ENCODE data around the gene PRR33. TPM values are rescaled to one million over a fixed set of nuclear protein-coding genes. Genes with fewer than 3 reads are reported as not detected.

PRR33 gene
- total RNA-seq, 1 experiment from 2014 or later: not detected

GRCh38 chr11:1853376-1854131, 38.1 kb downstream of the PRR33 start:
- no peaks in the 10 kb centered on the region for H3K4me1 ChIP-seq (ENCODE audit: insufficient read depth, low read length)
- no peak overlapping the region for H3K4me3 ChIP-seq (ENCODE audit: low read length)
- H3K9ac ChIP-seq (ENCODE audit: low read length): no peak overlapping the region
- H2AFZ ChIP-seq (ENCODE audit: low read length): no peak overlapping the region
- intact Hi-C loops (cut with micrococcal nuclease): no loop called here
- no peak for ATAC-seq
- POLR2A ChIA-PET (ENCODE audit: unreplicated experiment): no interaction called here
- no peak for DNase-seq
- no peaks in the 10 kb centered on the region for H3K79me2 ChIP-seq (ENCODE audit: low read length)
- H3K27ac ChIP-seq (ENCODE audit: low read length): no peak overlapping the region
- H4K20me1 ChIP-seq (ENCODE audit: low read length): no peaks in the 10 kb centered on the region
- no peaks in the 10 kb centered on the region for H3F3A ChIP-seq (ENCODE audit: low read length, unreplicated experiment)
- H3K9me2 ChIP-seq (replicated peaks; ENCODE audit: low read length): no peaks in the 10 kb centered on the region
- H3K27me3 ChIP-seq (ENCODE audit: low read length): no peaks in the 10 kb centered on the region
- H3K36me3 ChIP-seq (ENCODE audit: low read depth, low read length): no peaks in the 10 kb centered on the region
- H3K9me3 ChIP-seq (ENCODE audit: low read length): no peaks in the 10 kb centered on the region
- no peak for TF ChIP-seq EZH2 (IDR thresholded peaks at IDR 0.05; ENCODE audit: low read length, unreplicated experiment)
- no peak for TF ChIP-seq EZH2phosphoT487 (IDR thresholded peaks at IDR 0.05; ENCODE audit: borderline replicate concordance, low read length)
- H3K4me2 ChIP-seq (ENCODE audit: low read length): no peak overlapping the region
- CTCF ChIA-PET: no interaction called here
- no TSS peak for BruUV-seq (replicated peaks)

GRCh38 chr11:1852877-1853276, 38.8 kb downstream of the PRR33 start, which contains the start of gene LSP1:
Gene LSP1 (plus strand): TSS chr11:1853084. CDS start chr11:1853145, 61 bp downstream.
- Histone ChIP-seq H3K36me3 (ENCODE audit: low read depth, low read length) (no peaks in the 10 kb centered on the region), H3K27ac (ENCODE audit: low read length) (no peak within 1 kb of the TSS), H3K9ac (ENCODE audit: low read length) (no peak within 1 kb of the TSS), H3K9me3 (ENCODE audit: low read length) (no peaks in the 10 kb centered on the region), H2AFZ (ENCODE audit: low read length) (no peak within 1 kb of the TSS), H3K9me2 (replicated peaks; ENCODE audit: low read length) (no peaks in the 10 kb centered on the region), H3K79me2 (ENCODE audit: low read length) (no peaks in the 10 kb centered on the region), H4K20me1 (ENCODE audit: low read length) (no peaks in the 10 kb centered on the region), H3F3A (ENCODE audit: low read length, unreplicated experiment) (no peaks in the 10 kb centered on the region), H3K4me1 (ENCODE audit: insufficient read depth, low read length) (no peaks in the 10 kb centered on the region), H3K4me3 (ENCODE audit: low read length) (no peak within 1 kb of the TSS), H3K27me3 (ENCODE audit: low read length) (no peaks in the 10 kb centered on the region), H3K4me2 (ENCODE audit: low read length) (no peak within 1 kb of the TSS)
- no TSS peak for BruUV-seq (replicated peaks)
- TF ChIP-seq EZH2 (IDR thresholded peaks at IDR 0.05; ENCODE audit: low read length, unreplicated experiment): no peak
- no peak for TF ChIP-seq EZH2phosphoT487 (IDR thresholded peaks at IDR 0.05; ENCODE audit: borderline replicate concordance, low read length)
- no peak for TF ChIP-seq CTCF (conservative IDR thresholded peaks at IDR 0.05; ENCODE audit: low read depth, low read length)
- ChIA-PET POLR2A (ENCODE audit: unreplicated experiment) (no interaction called here), CTCF (no interaction called here)
- intact Hi-C loops (cut with micrococcal nuclease): no loop called here
- ATAC-seq (no peak), DNase-seq (no peak)

- Histone ChIP-seq H3K4me3 (ENCODE audit: low read length) (no peak overlapping the region), H3K79me2 (ENCODE audit: low read length) (no peaks in the 10 kb centered on the region), H3K4me1 (ENCODE audit: insufficient read depth, low read length) (no peaks in the 10 kb centered on the region), H2AFZ (ENCODE audit: low read length) (no peak overlapping the region), H3K9me3 (ENCODE audit: low read length) (no peaks in the 10 kb centered on the region), H3K36me3 (ENCODE audit: low read depth, low read length) (no peaks in the 10 kb centered on the region), H3F3A (ENCODE audit: low read length, unreplicated experiment) (no peaks in the 10 kb centered on the region), H3K27me3 (ENCODE audit: low read length) (no peaks in the 10 kb centered on the region), H3K27ac (ENCODE audit: low read length) (no peak overlapping the region), H3K9ac (ENCODE audit: low read length) (no peak overlapping the region), H4K20me1 (ENCODE audit: low read length) (no peaks in the 10 kb centered on the region), H3K4me2 (ENCODE audit: low read length) (no peak overlapping the region), H3K9me2 (replicated peaks; ENCODE audit: low read length) (no peaks in the 10 kb centered on the region)
- ATAC-seq (no peak), DNase-seq (no peak)
- BruUV-seq (replicated peaks): no TSS peak
- ChIA-PET CTCF (no interaction called here), POLR2A (ENCODE audit: unreplicated experiment) (no interaction called here)
- intact Hi-C loops (cut with micrococcal nuclease): no loop called here
- TF ChIP-seq EZH2 (IDR thresholded peaks at IDR 0.05; ENCODE audit: low read length, unreplicated experiment) (no peak), CTCF (conservative IDR thresholded peaks at IDR 0.05; ENCODE audit: low read depth, low read length) (no peak), EZH2phosphoT487 (IDR thresholded peaks at IDR 0.05; ENCODE audit: borderline replicate concordance, low read length) (no peak)
Observed at GRCh38 chr11:1852271-1852876, 39.3 kb downstream of the PRR33 start.
